GM21381 (cell line): Measurements from ENCODE around the gene SLC12A4.
A peak's percentile ranks its signal among the peaks of the same experiment; 100 is the strongest.
"Not testable (repeated sequence)": the region's sequence is repeated elsewhere in the genome, so short reads cannot be mapped to it uniquely, and the experiment has no call there.

Experiments
- ATAC-seq: cut with Tn5 transposase; IDR thresholded peaks from one replicate; pipeline ENCODE4 v1.9.1; 2021; ENCODE audit warnings: mild to moderate bottlenecking, moderate library complexity; ENCODE audit not compliant: unreplicated experiment

SLC12A4 gene

DNA sequence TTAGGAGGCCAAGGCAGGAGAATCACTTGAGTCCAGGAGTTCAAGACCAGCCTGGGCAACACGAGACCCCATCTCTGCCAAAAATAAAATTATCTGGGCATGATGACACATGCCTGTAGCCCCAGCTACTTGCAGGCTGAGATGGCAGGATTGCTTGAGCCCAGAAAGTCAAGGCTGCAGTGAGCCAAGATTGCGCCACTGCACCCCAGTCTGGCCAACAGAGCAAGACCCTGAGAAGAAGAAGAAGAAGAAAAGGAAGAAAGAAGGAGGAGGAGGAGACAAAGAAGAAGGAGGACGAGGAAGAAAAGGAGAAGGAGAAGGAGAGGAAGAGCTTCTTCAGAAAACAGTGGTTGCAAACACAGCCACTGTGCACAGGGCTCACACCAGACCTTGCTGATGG lies 20.2 kb upstream of the SLC12A4 start:
- no peak for ATAC-seq

DNA sequence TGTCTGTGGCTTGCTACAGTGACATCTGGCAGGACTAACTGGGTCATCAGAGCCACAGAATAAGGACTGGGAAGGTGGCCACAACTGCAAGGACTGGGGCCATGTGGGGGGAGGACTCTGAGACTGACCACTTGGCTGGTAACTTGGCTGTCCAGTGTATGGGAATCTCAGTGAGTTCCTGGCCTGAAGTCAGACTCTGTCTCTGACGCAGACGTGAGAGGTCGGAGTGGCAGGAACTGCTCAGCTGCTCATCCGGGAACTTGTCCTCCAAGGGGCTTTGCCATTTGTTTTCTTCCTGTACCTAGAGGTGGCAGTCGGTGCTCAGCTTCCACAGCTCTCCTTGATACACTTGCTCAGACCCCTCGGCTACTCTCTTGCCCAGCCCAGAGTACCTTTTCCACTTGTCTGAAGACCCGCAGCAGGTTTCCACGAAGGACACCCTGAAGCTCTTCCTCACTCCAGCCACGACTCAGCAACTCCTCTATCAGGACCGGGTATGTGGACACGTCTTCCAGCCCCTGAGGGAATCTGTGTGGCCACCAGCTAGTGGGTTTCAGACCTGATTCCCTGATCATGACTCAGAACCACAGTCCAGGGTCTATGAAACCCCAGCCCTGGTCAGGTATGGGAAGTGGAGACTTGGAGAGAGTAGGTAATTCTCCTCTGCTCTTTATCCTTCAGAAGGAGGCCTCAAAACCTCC lies 19.2 kb upstream of the SLC12A4 start:
- no peak for ATAC-seq

DNA sequence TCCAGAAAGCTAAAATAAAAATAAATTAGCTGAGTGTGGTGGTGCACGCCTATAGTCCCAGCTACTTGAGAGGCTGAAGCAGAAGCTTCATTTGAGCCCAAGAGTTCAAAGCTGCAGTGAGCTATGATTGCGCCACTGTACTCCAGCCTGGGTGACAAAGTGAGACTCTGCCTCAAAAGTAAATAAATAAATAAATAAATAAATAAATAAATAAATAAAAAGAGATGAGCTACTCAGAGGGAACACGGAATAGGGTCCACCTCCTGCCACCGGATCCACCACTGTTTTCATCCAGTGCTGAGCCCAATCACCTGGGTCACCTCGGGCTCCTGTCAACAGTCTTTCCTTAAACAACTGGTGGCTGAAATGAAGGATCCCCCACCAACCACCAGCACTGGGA lies 18.5 kb upstream of the SLC12A4 start:
- ATAC-seq = no peak

DNA sequence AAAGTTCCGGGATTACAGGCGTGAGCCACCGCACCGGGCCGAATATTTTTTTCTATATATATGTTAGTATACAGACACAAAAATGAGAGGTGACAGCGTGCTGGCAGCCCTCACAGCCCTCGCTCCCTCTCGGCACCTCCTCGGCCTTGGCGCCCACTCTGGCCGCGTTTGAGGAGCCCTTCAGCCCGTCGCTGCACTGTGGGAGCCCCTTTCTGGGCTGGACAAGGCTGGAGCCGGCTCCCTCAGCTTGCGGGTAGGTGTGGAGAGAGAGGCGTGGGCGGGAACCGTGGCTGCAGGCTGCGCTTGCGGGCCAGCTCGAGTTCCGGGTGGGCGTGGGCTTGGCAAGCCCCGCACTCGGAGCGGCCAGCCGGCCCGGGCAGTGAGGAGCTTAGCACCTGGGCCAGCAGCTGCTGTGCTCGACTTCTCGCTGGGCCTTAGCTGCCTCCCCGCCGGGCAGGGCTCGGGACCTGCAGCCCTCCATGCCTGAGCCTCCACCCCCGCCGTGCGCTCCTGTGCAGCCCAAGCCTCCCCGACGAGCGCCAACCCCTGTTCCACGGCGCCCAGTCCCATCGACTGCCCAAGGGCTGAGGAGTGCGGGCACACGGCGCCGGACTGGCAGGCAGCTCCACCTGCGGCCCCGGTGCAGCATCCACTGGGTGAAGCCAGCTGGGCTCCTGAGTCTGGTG lies 13.7 kb upstream of the SLC12A4 start:
- ATAC-seq = no peak

DNA sequence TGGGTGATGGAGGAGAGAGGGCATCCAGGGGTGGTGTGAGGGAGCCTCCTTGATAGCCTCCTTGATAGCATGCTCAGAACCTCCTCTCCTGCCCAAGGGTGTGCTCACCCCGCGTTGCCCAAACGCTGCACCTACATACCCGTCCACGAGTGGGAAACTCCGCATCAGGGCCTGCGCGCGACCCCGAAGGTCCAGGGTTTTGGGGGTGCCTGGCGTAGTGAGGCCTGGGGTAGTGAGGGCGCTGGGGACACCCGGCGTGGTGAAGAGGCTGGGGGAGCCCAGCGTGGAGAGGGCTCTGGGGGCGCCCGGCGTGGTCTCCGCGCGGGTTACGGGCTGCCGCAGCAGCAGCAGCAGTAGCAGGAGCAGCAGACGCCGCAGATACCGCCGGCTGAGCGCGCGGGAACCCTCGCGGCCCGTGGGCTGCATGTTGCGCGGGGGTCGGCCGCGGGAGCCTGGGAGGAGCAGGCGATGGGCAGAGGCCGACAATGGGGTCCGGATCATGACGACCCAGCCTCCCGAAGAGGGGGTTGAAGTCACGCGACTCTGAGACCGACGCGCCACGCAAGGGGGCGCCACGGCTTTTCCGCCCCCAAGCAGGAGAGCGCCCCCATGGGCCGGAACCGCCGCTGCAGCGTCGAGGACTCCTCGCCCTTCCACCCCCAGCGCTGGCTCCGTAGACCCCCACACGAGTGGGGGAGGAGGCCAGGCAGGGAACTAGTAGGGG lies 11.7 kb upstream of the SLC12A4 start, which contains the start of gene DPEP3:
Gene DPEP3 (minus strand): TSS at position 545 of the 724 bp plus-strand sequence. CDS start 119 bp downstream, at position 426.
- ATAC-seq = no peak

DNA sequence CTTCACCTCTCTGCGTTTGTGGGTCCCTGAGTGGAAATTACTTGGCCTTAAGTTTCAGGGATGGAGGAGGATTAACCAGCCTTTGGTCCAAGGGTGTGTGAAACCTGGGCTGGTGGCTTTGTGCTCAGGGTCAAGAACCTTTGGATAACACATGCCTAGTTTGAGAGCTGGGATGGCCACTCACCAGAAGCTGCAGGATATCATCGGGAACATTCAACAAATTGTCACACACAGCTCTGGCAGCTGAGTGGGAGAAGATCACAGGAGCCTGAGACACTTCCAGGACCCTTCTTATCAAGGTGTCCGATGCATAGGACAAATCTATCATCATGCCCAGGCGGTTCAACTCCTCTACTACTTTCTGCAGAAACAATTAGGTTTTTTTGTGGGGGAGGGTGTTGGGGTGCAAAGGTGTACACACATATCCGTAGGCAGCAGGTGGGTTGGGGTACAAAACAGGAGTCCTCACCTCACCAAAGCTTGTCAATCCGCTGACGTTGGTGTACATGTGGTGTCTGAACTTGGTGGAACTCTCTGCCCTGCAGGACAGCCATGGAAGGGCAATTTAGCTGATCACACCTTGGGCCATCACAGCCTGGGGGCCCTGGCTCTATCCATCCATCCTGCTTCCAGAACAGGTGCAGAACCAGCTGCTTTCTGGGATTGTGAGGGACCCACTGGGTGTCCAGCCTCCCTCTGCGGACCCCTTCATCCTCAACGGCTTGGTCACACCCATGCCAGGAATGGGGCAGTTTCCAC lies 9.2 kb upstream of the SLC12A4 start:
- ATAC-seq = no peak

DNA sequence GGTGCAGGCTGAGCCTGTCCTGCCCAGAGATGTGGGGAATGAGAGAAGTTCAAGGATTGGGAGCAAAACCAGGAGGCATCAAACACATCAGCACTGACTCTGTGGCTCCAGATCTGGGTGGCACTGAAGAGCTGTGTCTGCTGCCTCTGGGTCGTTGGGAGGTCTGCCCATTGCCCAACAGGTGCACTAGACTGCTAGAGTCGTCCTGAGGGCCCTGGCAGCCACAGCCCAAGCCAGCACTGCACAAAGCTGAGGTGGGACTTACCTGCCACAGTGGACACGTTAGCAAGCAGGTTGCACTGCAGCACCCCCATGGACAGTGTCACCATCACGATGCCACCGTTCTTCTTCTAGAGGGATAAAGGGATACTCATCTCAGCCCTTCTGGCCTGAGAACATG lies 8.6 kb upstream of the SLC12A4 start:
- ATAC-seq = no peak

DNA sequence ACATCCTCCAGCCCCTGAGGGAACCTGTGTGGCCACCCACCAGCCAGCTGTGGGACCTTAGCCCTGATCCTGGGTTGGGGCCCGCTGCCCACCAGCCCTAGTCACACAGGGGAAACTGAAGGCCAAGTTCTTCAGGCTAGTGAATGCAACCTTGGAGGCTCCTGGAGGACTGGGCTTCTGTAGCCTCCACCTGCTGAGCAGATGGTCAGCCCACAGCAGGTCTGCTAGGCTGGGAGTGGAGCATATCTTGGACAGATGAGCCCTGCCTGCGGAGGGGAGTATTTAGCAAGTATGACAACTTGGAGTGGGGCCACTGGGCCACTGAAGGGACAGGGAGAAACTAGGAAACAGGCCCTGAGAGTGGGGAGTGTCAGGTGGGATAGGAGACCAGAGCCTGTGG lies 7.8 kb upstream of the SLC12A4 start:
- ATAC-seq = no peak

DNA sequence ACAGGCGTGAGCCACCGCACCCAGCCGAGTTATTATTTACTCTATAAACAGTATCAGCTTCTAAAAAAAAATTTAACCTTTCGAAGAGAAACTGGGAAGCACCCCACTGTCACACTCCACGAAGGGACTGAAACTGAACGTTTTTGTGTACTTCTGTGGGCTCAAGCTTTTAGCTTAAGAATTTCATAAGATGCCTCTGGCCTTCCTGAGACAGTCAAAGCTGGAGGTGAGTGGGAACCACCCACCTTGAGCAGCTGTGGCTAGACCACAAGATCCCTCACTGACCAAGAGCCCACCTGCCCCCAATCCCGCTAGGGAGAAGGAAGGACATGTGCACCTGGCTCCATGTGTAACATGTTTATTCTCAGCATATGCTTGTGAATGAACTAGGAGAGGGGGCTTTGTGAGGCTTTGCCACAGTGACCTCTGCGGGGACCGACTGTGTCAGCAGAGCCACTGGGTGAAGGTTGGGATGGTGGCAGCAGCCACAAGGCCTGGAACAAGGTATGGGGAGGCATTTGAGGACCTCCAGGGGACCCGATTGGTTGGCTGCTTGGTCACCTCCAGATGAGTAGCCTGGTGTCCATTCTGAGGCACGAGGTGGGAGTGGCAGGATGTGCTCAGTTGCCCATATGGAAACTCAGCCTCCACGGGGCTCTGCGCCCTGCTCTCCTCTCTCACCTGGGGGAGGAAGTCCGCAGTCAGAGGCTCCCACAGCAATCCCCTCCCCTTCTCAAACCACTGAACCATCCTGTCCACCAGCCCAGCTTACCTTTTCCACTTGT lies 7.1 kb upstream of the SLC12A4 start:
- no peak for ATAC-seq

DNA sequence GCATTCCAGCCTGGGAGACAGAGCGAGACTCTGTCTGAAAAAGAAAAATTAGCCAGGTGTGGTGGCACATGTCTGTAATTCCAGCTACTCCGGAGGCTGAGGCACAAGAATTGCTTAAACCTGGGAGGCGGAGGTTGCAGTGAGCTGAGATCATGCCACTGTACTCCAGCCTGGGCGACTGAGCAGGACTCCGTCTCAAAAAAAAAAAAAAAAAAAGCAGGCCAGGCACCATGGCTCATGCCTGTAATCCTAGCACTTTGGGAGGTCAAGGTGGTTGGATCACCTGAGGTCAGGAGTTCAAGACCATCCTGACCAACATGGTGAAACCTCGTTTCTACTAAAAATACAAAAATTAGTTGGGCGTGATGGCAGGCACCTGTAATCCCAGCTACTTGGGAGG lies 3.8 kb upstream of the SLC12A4 start:
- ATAC-seq = not testable (repeated sequence)

DNA sequence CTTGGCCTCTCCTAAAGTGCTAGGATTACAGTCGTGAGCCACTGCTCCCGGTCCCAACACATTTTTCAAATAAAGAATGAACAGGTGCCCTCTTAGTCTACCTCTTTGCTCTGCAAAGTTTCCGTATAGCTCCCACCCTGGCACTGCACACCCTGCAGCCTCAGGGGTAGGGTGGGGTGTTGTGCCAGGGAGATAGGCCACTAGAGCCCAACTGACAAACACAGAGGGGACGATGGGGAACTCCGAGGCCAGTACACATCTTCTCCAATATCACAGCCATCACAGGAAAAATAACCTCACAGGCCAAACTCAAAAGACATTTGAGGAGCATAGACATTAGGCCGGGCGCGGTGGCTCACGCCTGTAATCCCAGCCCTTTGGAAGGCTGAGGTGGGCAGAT lies 2.7 kb upstream of the SLC12A4 start:
- ATAC-seq = no peak

DNA sequence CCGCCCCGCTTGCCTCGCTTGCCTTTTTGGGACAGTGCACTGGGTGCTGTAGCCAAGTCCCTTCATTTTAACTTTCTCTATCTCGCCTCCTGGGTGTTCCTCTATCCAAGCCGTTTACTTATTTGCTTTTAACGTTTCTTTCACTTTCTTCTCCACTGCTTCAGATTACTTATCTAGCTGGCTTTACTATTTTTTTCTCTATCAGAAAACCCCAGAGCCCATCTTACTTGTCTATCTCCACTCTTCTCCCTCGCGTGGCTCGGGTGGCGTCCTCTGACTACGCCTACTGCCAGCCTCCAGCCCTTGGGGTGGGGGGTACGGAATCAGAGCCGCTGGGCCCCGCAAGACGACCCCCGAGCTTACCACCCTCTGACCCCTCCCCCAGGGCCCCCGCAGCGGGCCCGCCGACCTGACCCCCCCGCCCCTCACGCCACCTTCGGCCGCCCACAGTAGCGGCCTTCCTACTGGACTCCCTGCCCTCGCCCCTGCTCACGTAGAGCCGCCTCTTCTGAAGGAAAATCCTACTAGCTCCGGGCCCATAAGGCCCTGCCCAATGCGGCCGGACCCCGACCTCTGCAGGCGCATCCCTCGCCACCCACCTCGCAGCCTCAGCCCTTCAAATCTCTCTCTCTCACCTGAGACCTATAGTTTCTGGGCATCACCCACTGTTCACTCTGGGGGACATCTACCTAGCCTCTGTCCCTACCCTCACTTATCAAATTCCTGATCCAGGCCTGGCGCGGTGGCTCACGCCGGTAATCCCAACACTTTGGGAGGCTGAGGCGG lies 1.0 kb upstream of the SLC12A4 start:
- no peak for ATAC-seq

DNA sequence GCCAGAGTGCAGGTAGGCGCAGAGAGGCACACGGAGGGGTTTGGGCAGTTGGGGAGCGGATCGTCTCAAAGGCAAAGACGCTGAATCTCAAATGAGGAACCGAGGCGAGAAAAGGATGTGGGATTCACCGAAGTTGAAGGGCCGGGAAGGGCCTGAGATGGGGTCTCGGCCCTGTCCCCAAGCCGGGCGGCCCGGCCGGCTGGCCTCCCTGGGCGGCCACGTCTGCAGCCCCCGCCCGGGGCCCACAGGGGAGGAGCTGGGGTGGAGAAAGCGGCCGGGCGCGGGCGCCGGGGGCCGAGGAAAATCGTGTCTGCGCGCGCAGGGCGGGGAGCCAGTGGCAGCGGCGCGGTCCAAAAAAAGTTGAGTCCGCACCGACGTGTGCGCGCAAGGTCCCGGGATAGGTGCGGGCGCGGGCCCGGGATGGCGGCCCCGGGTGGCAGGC lies 458 bp downstream of the SLC12A4 start:
- ATAC-seq = peak; percentile 18

DNA sequence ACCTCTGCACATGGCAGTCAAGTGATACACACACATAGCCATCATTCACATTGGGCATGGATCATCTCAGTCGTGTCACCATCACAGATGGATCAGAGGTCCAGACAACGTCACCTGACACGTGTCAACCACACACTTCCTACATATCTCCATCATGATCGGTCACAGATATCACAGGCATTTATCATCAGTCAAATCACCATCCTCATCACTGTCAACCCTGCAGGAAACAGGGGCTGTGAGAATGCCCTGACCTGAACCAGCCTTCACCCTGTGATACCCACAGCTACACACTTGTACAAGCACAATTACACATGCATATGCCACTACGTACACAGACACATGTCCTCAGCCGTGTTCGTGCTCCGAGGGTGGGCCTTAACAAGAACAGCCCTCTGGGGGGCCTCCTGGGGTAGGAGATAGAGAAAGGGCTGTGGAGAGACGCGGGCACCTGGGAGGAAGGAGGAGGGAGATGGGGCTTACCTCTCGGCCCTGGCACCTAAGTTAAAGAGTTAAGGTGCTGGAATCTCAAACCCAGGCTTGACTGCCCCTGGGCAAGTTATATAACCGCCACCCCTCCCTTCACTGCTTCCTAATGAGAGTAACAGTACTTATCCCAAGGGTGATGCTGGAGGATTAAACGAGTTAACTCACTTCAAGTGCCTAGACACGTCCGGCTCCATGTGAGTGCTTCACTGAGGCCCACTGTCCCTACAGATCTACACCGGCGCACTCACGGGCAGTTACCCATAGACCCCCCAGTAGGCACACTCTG lies 1.1 kb downstream of the SLC12A4 start:
- no peak for ATAC-seq

DNA sequence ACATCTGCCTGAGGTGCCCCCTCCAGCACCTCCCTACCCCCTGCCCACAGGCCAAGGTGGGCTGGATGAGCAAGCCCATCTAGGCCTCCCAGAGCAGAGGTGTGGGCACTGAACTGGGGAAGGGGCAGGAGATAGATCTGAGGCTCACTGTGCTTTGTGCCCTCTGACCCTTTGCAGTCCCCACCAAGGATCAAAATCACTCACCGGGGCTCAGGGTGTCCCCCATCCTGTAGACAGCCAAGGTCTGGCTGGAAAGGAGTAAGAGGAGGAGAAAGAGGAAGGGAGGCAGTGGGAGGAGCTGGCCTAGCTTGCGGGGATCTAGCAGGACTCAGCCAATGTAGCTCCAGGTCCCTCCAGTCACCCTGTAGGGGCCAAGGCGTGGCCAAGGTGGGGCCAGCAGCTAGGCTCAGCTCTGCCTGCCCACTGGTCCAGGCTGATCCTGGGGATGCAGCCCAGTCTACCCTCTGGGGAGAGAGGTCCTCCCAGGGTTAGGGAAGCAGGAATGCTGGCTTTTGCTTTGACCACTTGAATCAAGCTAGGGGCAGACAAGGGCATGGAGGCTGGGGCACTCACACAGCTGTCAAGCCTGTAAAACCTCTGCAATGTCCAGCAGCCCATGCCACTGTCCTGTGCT lies 1.8 kb downstream of the SLC12A4 start:
- no peak for ATAC-seq

DNA sequence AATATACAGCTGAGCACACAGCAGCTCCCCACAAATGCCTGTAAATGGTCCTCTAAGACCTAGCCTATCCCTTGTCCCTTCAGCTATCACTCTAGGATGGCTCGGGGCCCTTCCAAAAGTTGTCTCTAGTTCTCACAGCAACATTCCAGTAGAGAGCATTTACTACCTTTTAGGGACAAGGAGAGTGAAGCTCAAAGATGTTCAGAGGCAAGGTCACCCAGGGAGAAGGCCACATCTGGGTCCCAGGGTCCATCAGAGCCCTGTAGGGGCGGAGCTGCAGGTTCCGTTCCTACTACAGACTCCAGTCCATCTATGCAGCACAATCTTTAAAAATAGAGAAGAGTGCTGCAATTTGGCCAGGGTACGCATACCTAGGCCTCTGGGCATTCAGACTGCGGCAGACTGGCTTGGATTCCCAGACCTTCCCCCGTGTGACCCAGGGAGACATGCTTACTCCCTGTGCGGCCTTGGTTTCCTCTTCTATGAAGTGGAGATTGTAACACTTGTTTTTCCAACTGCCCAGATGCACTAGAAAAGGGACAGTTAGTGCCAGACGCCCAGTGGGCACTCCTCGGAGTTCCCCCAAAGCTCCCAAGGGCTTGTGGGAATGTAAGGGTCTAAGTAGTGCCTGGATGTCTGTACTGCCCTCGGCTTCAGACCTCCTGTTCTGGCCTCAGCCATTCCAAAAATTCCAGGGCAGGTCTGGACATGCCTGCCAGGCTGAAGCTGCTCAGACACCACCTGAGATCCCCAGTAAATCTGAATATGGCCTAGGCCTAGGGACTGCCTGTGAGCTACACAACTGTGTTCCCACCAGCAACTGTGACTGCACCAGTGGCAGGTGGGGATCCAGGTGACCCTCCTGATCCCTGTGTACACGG lies 2.5 kb downstream of the SLC12A4 start:
- ATAC-seq = no peak

DNA sequence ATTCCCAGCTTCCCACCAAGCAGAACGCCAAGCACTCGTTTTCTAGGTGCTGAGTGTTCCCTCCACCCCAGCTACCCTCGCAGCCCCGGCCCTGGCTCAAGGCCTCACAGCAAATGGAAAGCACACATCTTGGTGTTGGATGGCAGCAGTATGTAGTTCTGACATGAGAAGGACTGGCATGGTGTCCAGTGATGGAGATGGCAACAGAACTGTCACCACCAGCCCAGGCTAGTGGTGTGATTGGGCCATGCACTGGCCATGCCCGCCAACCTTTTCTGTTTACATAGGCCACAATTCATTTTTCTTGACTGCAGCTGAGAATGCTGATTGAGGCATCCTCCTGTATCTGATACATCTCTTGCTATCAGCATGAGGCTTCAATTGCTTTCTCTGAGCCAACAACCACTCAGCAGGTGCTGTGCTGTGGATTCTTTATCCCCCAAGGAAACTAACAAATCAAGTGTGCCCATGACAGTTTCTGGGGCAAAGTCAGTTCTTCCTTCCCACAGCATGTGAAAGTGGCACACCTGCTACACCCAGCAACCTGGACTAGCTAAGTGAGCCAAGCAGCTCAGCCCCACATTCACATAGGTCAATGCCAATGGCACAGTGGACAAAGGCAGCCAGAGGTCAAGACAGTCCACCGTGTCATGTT lies 3.8 kb downstream of the SLC12A4 start:
- ATAC-seq = no peak
